ENCODE measurements around the gene NFATC3. TPM values are rescaled to one million over a fixed set of nuclear protein-coding genes. Genes with fewer than 3 reads are reported as not detected.

Gene NFATC3
- total RNA-seq, 1 donor from 2014 or later: 20.9 TPM

DNA sequence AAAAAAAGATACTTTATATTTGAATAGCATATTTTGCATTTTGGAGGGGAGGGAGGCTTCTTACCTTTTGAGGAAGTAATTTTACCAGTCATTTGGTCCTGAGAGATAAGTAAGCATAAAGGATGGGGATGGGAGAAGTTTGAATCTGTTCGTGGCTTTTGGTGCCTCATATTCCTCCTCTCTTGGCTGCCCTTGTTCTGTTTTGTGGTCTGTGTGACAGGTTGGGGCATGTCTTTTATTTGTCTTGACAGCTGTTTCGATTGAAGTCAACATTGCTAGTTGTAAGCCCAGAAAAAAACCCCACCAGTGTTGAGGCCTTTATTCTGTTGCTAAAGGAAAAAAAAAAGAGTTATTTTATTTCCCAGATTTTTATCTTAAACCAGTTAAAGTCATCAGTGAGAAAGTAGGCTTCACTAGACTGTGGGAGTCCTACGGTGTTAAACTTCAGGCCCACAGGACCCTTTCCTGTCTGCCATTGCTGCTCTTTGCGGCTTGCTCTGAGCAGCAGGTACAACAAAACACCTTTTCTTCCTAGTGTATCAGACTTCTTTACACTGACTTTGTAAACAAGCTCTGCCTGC lies 190.5 kb downstream of the NFATC3 start:
- H3K9me3 ChIP-seq (replicated peaks): no peaks in the 10 kb centered on the region
- H3K36me3 ChIP-seq: peaks cover 42% of the 10 kb centered on the region
- H3K27me3 ChIP-seq (ENCODE audit: low read depth): no peaks in the 10 kb centered on the region
- TF ChIP-seq, protein P1, sequence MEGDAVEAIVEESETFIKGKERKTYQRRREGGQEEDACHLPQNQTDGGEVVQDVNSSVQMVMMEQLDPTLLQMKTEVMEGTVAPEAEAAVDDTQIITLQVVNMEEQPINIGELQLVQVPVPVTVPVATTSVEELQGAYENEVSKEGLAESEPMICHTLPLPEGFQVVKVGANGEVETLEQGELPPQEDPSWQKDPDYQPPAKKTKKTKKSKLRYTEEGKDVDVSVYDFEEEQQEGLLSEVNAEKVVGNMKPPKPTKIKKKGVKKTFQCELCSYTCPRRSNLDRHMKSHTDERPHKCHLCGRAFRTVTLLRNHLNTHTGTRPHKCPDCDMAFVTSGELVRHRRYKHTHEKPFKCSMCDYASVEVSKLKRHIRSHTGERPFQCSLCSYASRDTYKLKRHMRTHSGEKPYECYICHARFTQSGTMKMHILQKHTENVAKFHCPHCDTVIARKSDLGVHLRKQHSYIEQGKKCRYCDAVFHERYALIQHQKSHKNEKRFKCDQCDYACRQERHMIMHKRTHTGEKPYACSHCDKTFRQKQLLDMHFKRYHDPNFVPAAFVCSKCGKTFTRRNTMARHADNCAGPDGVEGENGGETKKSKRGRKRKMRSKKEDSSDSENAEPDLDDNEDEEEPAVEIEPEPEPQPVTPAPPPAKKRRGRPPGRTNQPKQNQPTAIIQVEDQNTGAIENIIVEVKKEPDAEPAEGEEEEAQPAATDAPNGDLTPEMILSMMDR (IDR thresholded peaks at IDR 0.05; ENCODE audit: borderline replicate concordance): no peak
- no peak for DNase-seq
- H3K4me1 ChIP-seq: peaks cover 94% of the 10 kb centered on the region
- H3K27ac ChIP-seq (replicated peaks): peak overlapping the region; percentile 99
- peak overlapping the region; percentile 26 for H3K4me3 ChIP-seq
- intact Hi-C loops (cut with micrococcal nuclease): no loop called here

DNA sequence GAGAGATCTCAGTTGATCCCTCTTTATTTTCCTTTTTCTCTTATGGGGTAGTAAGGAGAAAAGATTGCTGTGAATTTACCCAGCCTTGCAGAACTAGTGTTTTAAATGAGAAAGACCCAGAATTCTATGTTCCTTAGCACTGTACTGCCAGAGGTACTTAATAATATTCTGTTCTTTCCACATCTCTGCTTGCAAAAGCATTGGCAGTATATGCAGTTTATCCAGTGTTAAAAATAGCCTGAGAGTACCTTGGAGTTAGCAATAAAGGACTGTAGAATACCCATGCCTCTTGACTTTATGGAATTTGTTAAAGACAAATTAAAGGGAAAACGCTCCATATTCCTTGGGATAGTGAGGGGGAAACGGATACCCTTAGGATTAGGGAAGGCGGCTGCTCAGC lies 191.1 kb downstream of the NFATC3 start:
- TF ChIP-seq, protein P1 (IDR thresholded peaks at IDR 0.05; ENCODE audit: borderline replicate concordance): no peak
- H3K27ac ChIP-seq (replicated peaks): peak overlapping the region; percentile 99
- peak overlapping the region; percentile 26 for H3K4me3 ChIP-seq
- no peaks in the 10 kb centered on the region for H3K27me3 ChIP-seq (ENCODE audit: low read depth)
- peaks cover 94% of the 10 kb centered on the region for H3K4me1 ChIP-seq
- intact Hi-C loops (cut with micrococcal nuclease): no loop called here
- H3K9me3 ChIP-seq (replicated peaks): no peaks in the 10 kb centered on the region
- no peak for DNase-seq
- peaks cover 43% of the 10 kb centered on the region for H3K36me3 ChIP-seq

Small RNAs within 50 kb of the gene (microRNA-seq; reads per million reads assigned to microRNA genes)
- gene MIR6773: not detected

Other genes starting within 250 kb of the NFATC3 start
- 31.4 TPM for gene THAP11, start 243.1 kb upstream of the NFATC3 start, total RNA-seq
- gene NUTF2, start 238.4 kb upstream of the NFATC3 start, total RNA-seq: 73.6 TPM
- 20.2 TPM for gene CENPT, start 237.7 kb upstream of the NFATC3 start, total RNA-seq
- gene EDC4, start 212.3 kb upstream of the NFATC3 start, total RNA-seq: 33.2 TPM
- 0.49 TPM for gene NRN1L, start 200.5 kb upstream of the NFATC3 start, total RNA-seq
- gene PSKH1, start 192.1 kb upstream of the NFATC3 start, total RNA-seq: 19.5 TPM
- 0.71 TPM for gene CTRL, start 153.5 kb upstream of the NFATC3 start, total RNA-seq
- 55.8 TPM for gene PSMB10, start 148.5 kb upstream of the NFATC3 start, total RNA-seq
- 23.2 TPM for gene LCAT, start 141.2 kb upstream of the NFATC3 start, total RNA-seq
- gene SLC12A4, start 116.7 kb upstream of the NFATC3 start, total RNA-seq: 79.2 TPM
- gene DPEP3, start 104.9 kb upstream of the NFATC3 start, total RNA-seq: not detected
- gene DPEP2, start 85.9 kb upstream of the NFATC3 start, total RNA-seq: 0.99 TPM
- not detected for gene DPEP2NB, start 69.5 kb upstream of the NFATC3 start, total RNA-seq
- gene DDX28, start 62.1 kb upstream of the NFATC3 start, total RNA-seq: 8.9 TPM
- gene DUS2, start 62.1 kb upstream of the NFATC3 start, total RNA-seq: 6.8 TPM
- 0.14 TPM for gene ESRP2, start 150.8 kb downstream of the NFATC3 start, total RNA-seq
- gene PLA2G15, start 160.0 kb downstream of the NFATC3 start, total RNA-seq: 35.5 TPM
- gene SLC7A6, start 179.2 kb downstream of the NFATC3 start, total RNA-seq: 44.2 TPM
- gene SLC7A6OS, start 225.6 kb downstream of the NFATC3 start, total RNA-seq: 13.6 TPM
- 25.6 TPM for gene PRMT7, start 225.6 kb downstream of the NFATC3 start, total RNA-seq

Measured in left ventricle myocardium inferior (tissue), 1 donor.